OCI-M1 (cell line): ENCODE data around the gene NAIF1.
"Not testable (repeated sequence)": the region's sequence is repeated elsewhere in the genome, so short reads cannot be mapped to it uniquely, and the experiment has no call there.

Experiments used
- DNase-seq: peaks from one replicate; lab custom pipeline; 2025; lab: John Stamatoyannopoulos, UW

Gene NAIF1, protein sequence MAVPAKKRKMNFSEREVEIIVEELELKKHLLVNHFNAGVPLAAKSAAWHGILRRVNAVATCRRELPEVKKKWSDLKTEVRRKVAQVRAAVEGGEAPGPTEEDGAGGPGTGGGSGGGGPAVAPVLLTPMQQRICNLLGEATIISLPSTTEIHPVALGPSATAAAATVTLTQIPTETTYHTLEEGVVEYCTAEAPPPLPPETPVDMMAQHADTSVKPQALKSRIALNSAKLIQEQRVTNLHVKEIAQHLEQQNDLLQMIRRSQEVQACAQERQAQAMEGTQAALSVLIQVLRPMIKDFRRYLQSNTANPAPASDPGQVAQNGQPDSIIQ

DNA sequence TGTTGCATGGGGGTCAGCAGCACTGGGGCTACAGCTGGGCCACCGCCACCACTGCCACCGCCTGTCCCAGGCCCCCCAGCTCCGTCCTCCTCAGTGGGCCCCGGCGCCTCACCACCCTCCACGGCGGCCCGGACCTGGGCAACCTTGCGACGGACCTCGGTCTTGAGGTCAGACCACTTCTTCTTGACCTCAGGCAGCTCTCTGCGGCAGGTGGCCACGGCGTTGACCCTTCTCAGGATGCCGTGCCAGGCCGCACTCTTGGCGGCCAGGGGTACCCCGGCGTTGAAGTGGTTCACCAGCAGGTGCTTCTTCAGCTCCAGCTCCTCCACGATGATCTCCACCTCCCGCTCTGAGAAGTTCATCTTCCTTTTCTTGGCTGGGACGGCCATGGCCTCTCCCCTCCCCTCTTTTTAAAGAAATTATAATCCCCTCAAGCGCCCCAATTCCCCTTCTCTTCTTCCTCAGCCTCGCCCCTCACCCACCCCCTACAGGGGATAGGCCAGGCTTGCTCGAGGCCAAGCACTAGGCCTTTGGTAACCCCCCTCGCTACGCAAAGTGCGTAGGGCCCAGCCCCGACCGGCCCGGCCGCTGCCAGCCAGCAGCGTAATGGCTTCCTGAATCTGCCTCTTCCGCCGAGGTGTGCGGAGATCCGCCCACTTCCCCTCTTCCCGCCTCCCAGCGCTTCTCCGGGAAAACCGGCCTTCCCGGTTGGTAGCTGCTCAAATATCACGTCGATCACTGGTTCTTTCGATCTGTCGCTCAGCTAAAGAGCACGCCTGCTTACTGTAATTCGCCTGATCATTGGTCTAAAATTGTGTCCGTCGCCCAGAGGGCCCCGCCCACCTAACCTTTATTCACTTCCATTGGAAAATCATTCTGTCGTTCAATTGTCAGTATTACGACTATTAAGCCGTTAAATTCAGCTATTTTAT lies at the start of gene NAIF1:
NAIF1 (minus strand) TSS at position 608 of the 932 bp plus-strand sequence; CDS start at position 389, 219 bp downstream.
- DNase-seq = peak; percentile 99

DNA sequence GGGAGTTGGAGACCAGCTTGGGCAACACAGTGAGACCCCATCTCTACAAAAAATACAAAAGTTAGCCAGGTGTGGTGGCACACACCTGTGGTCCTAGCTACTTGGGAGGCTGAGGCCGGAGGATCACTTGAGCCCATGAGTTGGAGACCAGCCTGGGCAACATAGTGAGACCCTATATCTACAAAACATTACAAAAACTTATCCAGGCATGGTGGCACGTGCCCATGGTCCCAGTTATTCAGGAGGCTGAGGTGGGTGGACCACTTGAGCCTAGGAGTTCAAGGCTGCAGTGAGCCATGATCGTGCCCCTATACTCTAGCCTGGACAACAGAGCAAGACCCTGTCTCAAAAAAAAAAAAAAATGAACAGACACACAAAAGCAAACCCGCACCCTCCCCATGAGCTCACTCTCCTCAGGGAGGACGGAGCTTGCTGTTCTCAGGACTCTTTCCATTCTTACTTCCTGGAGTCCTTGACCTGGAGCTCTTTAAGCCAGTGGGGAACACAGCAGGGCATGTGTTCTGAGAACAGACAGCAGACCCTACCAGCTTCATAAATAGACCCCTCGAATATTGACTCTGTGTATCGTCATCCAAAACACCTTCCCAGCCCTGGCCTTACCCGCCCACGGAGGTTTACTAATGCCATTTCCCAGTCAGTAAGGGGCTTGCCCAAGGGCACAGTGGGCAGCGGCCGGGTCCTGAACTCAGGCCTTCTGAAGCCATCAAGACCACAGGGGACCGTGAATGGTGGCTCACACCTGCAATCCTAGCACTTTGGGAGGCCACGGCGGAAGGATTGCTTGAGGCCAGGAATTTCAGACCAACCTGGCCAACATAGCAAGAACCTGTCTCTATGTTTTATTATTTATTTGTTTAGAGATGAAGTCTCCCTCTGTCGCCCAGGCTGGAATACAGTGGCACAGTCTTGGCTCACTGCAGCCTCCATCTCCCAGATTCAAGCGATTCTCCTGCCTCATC lies 49.3 kb upstream of the NAIF1 start:
- DNase-seq = no peak

DNA sequence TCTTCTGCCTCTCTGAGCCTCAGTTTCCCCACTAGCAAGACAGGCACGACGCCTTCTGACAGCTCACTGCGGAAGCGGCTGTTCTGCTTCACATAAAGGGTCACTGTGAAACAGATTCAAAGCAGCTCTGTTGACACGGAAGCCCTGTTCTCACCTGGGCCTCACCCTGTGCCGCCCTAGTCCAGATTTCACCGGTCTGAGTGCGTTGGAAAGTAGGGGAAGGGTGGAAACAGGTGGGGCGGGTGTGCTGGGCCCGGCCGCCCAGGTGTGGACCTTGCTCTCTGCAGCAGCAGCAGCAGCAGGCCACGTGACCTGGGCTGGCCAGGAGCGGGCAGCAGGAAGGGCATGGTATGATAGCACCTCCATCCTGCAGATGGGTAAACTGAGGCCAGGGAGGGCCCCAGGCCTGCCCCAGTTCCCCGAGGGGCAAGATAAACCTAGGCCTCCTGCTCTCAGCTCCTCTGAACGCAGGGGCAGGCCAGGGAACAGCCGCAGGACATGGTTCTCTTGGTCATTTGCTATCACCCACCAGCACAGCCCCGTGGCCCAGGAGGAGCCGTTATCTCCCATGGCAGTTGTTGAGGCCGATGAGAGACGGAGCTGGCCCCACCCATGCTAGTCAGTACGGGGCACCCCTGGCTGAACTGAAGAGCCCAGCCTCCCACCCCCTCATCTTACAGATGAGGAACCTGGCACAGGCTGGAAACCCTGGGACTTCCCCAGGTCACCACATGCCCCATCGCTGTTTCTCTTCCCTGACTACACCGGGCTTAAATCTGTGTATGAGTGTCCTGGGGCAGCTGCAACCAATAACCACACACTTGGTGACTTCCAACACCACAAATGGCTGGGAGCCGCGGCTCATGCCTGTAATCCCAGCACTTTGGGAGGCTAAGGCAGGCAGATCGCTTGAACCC lies 48.3 kb upstream of the NAIF1 start:
- peak; percentile 97 for DNase-seq

DNA sequence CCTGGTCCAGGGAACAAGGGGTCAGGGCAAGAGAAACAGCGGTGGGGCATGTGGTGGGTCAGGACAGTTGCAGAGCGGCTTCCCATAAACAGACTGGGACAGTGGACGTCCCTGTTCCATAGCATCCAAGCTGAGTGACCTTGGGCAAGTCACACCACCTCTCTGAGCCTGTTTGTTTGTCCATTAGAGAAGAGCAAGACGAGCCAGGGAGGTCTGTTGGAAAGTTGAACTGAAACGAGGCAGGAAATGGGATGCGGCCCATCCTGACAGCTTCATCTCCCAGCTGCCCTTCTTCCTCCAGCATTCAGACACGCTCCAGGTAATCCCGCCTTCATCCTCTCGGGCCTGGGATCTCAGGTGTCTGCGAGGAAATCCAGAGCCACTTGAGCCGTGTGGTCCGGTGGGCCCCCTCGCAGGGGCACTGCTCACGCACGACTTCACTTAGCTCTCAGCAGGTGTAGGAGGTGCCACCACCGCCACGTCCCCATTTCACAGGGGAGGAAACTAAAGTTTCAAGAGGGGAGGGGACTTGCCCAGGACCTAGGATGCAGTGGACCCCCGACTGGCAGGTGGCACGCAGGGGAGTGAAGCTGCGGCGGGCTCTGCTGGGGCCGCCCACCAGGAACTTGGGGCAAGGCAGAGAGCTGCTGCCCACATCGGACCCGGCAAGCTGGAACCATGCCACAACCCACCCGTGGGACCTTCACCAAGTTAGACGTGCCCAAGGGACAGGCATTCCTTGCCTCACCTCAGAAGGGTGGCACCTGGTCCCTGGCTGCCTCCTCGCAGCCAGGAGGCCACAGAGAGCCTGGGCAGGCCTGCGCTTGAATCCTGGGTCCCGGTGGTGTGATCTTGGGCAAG lies 47.4 kb upstream of the NAIF1 start:
- DNase-seq = no peak

DNA sequence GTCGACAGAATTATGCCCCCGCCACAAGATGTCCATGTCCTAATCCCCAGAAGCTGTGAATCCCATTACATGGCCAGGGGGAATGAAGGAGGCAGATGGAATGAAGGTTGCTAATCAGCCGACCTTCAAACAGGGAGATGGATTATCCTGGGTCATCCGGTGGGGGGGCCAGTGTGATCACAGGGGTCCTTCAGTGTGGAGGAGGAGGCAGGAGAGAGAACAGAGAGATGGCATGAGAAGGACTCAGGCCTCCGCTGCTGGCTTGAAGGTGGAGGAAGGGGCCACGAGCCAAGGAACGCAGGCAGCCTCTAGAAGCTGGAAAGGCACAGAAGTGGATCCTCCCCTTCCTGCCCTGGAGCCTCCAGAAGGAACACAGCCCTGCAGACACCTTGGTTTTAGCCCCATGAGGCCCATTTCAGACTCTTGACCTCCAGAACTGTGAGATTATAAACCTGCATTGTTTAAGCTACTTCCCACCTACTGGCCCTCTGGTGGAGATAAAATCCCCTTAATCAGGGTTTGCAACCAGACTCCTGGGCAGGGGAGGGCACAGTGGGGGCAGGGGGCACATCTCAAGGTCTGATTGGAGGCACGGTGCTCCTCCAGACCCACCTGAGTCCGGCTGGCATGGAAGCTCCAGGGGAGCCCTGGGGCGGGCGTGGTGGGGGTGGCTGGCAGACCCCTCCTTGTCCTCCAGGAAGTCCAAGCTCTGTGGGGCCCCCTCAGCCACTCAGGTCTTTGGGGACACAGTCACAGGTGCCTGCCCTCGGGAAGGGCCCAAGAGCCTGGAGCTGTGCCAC lies 46.6 kb upstream of the NAIF1 start:
- DNase-seq = no peak

DNA sequence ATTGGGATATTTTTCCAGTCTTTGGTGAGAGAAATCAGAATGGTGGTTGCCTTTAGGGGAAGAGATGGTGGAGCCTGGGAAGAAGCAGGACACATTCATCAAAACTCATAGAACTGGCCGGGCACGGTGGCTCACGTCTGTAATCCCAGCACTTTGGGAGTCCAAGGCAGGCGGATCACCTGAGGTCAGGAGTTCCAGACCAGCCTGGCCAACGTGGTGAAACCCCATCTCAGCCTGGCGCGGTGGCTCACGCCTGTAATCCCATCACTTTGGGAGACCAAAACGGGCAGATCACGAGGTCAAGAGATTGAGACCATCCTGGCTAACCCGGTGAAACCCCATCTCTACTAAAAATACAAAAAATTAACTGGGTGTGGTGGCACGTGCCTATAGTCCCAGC lies 44.6 kb upstream of the NAIF1 start:
- not testable (repeated sequence) for DNase-seq

DNA sequence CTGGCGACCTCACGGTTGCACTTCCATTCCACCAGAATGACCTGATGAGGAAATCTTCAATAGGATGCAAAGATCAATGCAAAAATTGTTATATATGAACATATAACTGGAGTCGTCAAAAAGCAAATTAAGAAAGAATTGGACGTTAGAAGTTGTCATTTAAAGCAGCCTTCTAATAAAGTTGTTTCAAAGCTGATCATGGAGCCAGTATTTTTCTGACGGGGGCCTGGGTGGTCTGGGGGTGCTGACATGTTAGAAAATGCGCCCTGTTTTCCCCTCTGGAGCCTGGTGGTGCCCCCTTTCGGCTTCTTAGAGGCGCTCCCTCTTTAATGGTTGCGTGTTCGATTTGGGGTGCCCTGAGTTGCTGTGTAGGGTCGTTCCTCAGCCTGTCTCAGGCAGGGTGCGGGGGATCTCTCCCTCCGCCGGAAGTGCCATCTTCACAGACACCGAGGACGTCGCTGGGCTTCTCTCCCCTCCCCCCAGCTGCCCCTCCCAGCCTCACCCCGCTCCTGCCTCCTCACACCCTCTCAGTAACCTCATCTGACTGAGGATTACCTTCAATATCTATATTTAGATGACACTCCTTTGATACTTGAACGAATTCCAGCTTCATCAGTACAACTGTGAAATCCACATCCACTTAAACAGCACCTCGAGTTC lies 42.1 kb upstream of the NAIF1 start:
- no peak for DNase-seq

DNA sequence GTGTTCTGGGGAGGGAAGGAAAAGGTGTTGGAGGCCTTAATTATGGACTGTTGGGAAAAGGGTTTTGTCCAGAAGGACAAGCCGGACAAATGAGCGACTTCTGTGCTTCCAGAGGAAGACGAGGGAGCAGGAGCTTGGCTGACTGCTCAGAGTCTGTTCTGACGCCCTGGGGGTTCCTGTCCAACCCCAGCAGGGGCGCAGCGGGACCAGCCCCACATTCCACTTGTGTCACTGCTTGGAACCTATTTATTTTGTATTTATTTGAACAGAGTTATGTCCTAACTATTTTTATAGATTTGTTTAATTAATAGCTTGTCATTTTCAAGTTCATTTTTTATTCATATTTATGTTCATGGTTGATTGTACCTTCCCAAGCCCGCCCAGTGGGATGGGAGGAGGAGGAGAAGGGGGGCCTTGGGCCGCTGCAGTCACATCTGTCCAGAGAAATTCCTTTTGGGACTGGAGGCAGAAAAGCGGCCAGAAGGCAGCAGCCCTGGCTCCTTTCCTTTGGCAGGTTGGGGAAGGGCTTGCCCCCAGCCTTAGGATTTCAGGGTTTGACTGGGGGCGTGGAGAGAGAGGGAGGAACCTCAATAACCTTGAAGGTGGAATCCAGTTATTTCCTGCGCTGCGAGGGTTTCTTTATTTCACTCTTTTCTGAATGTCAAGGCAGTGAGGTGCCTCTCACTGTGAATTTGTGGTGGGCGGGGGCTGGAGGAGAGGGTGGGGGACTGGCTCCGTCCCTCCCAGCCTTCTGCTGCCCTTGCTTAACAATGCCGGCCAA lies 41.3 kb upstream of the NAIF1 start:
- DNase-seq = no peak

DNA sequence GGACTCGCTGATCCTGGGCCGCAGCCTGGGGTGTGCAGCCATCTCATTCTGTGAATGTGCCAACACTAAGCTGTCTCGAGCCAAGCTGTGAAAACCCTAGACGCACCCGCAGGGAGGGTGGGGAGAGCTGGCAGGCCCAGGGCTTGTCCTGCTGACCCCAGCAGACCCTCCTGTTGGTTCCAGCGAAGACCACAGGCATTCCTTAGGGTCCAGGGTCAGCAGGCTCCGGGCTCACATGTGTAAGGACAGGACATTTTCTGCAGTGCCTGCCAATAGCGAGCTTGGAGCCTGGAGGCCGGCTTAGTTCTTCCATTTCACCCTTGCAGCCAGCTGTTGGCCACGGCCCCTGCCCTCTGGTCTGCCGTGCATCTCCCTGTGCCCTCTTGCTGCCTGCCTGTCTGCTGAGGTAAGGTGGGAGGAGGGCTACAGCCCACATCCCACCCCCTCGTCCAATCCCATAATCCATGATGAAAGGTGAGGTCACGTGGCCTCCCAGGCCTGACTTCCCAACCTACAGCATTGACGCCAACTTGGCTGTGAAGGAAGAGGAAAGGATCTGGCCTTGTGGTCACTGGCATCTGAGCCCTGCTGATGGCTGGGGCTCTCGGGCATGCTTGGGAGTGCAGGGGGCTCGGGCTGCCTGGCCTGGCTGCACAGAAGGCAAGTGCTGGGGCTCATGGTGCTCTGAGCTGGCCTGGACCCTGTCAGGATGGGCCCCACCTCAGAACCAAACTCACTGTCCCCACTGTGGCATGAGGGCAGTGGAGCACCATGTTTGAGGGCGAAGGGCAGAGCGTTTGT lies 40.5 kb upstream of the NAIF1 start:
- no peak for DNase-seq

DNA sequence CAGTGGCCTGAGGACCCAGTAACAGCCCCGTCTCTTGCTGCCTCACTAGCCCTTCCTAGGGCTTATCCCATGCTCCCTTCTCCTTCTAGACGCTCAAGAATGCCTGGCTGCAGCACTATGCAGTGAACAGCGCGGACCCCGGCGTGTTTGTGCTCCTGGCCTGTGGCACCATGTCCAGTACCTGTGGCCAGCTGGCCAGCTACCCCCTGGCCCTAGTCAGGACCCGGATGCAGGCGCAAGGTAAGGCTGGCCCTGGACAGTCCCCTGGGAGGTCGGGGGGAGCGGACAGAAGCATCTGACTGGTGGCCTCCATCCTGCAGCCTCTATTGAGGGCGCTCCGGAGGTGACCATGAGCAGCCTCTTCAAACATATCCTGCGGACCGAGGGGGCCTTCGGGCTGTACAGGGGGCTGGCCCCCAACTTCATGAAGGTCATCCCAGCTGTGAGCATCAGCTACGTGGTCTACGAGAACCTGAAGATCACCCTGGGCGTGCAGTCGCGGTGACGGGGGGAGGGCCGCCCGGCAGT lies 39.9 kb upstream of the NAIF1 start:
- no peak for DNase-seq

DNA sequence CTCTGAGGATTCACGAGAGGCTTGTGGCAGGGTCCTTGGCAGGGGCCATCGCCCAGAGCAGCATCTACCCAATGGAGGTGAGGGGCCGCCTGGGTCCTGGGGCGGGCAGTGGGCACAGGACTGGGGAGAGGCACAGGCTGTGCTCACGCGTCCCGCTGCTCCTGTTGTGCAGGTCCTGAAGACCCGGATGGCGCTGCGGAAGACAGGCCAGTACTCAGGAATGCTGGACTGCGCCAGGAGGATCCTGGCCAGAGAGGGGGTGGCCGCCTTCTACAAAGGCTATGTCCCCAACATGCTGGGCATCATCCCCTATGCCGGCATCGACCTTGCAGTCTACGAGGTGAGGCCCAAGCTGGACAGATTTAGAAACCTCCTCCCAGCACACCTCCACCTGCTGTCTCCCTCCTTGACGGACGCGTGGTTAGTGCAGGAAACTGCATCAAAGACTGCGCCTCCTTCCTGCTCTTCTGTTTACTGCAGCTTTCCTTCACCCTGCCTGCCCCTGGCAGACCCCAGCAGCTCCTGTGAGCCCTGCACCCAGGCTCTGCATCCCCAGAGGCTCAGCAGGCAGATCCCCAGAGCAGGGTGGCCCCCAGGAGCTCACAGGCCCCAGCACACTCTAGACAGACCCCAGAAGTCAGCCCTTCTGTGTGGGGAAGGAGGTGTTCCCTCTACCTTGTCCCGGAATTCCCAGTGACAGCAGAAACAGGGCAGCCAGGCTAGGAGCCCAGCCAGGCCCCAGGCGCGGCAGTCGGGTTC lies 39.2 kb upstream of the NAIF1 start:
- DNase-seq = no peak

DNA sequence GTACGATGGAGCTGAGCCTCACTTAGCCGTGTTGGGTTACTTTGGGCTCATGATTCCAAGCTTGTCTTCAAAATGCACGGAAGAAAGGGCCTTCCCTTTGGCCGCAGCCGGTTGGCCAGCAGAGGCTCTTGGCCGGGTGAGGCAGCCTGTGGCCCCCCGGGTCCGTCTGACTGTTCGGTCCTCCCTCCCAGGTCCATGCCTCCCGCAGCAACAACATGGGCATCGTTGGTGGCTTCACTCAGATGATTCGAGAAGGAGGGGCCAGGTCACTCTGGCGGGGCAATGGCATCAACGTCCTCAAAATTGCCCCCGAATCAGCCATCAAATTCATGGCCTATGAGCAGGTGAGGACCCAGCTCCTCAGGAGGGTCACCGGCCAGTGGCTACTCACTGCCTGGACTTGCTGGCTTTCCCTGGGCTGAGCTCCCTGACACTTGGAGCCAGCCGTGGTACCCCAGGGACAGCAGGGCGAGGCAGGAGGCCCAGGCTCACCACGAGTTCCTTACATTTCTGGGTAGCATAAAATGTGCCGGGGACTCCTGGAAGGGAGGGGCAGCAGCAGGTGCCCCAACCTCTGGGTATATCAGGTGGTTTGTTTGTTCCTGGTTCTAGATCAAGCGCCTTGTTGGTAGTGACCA lies 38.5 kb upstream of the NAIF1 start:
- no peak for DNase-seq

DNA sequence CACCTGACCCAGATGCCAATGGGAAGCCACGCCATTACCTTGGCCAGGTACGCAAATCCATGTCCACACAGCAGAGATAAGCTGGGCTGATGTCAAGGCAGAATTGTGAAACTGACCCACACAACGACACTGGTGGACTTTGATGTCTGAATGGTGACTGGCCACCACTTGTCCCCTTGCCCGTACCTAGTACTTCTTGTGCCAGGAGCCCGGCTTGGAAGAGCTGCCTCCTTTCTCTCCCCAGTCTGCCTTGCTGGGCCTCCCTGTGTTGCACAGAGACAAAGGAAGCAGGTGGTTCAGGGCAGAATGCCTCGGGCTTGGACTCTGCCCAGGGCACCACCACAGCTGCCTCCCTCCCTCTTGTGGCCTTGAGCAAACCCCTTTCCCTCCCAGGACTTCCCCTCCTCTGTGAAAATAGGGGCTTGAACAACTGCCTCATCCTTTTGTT lies 37.1 kb upstream of the NAIF1 start:
- DNase-seq = no peak

DNA sequence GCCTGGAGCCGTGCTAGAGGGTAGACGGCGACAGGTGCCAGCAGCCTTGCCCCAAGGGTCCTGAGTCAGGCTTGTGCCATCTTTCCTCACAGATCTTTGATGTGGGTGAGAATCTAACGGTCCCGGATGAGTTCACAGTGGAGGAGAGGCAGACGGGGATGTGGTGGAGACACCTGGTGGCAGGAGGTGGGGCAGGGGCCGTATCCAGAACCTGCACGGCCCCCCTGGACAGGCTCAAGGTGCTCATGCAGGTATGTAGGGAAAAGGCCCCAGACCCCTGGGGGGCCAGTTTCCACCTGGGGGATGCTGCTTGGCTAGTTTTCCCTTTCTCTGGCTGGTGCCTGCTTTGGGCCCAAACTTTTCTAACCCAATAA lies 36.5 kb upstream of the NAIF1 start:
- no peak for DNase-seq

DNA sequence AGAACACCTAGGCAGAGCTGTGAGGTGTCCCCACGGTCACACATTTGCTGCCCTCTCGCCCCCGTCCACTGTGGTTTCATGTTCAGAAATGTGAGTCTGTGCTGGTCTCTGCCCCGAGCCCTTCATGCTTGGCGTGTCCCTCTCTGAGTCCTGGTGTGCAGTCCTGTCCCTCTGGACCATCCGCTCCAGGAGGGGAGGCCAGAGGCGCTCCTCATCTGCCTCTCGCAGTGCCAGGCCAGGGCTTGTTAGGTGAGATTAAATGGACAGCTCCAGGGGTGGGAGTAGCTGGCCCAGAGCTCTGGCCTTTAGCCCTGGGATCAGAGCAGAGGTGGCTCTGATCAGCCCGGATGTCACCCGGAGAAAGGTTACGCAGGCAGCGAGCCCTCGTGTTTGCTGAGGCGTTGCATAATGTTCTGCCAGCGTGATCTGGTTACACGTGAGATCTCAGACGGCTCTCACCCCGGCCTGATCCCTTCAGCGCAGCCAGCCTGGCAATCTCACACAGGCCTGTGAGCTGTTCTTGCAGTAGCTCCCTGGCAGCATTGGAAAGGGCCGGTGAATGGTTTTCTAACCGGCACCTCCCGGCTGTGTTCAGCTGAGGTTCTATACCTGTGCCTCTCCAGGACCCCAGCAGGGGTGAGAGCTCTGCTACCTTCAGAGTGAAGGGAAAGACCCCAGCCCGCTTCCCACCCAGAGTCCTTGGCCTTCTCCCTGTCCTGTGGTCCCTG lies 35.9 kb upstream of the NAIF1 start:
- DNase-seq = no peak
